Measurements from ENCODE around the gene SIAE.
"Not testable (repeated sequence)": the region's sequence is repeated elsewhere in the genome, so short reads cannot be mapped to it uniquely, and the experiment has no call there.

Gene SIAE

DNA sequence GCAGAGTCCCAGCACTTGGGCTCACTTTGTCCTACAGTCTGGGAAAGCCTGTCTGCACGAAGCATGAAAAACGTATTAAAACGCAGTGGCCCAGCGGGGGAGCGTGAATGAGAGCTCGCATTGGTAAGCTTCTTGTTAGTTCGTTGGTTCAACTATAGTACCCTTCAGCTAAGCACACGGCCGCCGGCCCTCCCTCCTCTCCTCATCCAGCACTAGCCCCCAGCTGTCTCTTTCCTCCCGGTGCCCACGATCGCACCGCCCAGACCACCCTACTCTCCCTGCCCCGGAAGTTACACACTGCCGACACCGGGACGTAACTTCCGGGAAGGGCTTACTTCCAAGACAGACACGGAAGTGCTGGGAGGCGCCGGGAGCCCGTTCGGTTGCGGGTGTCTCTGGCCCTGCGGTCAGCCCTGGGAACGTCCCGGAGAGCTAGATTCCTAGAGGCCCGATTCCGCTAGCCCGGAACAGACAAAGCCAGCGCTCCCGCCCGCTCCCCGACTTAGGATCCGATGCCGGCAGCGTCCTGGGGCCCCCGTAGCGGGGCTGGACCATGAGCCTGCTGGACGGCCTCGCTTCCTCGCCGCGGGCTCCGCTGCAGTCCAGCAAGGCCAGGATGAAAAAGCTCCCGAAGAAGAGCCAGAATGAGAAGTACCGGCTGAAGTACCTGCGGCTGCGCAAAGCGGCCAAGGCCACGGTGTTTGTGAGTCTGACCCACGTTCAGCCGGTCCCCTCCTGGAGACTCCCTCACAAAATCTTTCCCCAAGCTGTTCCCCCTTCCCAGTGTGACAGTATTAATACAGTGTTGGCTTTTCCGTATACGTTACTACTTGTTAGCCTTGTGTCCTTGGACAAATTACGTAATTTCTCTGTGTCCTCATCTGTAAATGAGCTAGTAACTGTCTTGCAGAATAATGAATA lies 50.7 kb downstream of the SIAE start, which contains the start of gene TBRG1:
Gene TBRG1, plus strand, starts transcription at position 334 of the 921 bp plus-strand sequence. Its CDS starts 220 bp downstream, at position 554.
- DNase-seq, result peak; percentile 4

DNA sequence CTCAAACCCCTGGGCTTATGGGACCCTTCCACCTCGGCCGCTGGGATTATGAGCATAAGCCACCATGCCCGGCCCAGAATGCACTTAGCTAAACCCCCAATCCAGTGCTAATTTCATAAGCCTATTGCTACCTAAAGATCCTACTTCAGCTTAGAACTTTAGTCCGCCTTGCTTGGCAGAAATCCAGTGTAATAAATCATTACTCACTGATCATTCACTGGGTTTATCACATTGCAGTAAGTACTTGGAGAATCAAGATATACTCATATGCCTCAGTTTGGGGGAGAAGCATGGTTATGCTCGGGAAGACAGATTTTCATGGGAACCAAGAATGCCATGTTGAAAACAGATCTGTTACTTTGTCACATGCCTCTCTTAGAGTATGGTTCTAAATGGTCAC lies 54.7 kb downstream of the SIAE start:
- no peak for DNase-seq

DNA sequence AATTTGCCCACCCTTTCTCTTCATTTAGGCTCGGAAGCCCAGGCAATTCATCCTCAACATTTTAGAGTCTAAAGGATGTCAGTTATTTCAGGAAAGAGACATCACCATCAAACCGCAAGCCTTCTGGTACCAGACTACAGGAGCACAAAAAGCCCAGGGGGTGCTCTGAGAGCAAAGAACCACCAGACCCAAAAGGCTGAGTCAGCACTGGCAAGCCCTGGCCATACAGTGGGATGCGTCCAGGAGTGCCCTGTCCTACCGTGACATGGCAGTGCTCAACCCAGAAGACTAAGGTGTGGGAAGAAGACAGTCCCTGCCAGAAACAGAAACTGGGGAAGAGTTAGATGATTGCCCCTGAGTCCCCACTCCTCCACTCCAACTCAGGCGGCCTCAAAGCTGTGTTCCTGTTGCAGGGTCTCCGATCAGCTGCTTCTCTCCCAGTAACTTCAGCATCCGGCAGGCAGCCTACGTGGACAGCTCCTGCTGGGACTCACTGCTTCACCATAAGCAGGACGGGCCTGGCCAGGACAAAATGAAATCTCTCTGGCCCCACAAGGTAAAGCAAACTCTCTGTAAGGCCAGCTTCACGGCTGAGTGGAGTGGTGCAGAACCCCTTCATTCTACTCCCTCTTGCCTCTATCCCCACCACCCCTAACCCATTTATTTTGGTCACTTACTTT lies 60.8 kb downstream of the SIAE start:
- no peak for DNase-seq

DNA sequence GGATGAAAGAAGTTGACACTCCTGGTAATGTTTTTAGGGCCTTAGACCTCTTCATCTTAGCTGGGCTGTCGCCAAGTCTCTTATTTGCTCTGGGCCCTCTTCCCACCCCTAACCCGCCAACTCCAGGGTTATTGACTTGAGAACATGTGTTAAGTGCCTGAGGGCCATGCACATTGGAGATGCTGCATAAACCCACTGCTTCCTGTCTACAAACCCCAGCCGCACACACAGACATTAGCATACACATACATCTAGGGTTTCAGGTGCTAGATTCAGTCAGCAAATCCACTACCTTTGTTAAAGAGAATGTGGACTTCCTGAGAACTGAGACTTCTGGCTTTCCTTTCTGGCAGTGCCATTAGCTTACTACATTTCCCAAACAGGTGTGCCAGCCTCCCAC lies 61.5 kb downstream of the SIAE start:
- no peak for DNase-seq

DNA sequence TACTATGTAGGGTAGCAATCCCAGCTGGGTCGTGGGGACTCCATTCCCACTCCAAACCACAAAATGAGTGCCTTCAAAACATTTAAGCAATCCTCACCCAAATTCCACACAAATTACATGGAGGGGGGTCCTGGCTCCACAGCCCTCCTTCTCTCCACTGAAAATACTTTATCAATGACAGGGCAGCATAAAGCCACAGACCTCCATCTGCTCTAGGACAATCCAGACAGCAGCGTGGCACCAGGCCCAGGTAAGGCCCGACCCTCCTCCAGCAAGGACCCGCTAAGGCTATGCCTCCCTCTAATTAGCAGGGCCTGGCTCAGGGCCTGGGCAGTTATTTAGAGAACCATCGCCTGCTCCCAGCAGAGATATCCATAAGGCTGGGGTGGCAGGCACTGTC lies 62.5 kb downstream of the SIAE start, which contains the start of gene PANX3:
Gene PANX3, plus strand, starts transcription at position 365 of the 400 bp plus-strand sequence. CDS start 129 bp downstream, outside the sequence.
- DNase-seq, result no peak

DNA sequence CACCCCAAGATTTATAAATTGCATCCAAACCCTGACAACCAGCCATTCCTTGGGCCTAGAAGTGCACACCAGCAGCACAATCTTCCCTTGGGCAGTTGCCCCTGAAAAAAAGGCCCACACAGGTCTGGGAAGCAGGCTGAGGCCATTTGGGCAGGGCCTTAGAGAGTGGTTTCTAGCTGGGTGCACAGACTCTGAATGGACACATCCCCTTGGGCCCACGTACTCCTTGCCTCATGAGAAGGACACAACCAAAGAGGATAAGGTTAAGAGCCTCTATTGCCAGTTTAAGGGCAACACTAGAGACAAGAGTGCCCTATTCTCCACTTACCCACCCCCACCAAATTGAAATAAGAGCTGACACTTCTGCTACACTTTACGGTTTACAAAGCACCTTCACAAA lies 63.2 kb downstream of the SIAE start:
- no peak for DNase-seq

- no peak for DNase-seq
Measured at GRCh38 chr11:124608147-124608546, 65.4 kb downstream of the SIAE start.

- DNase-seq, result no peak
Measured at GRCh38 chr11:124605719-124606118, 67.8 kb downstream of the SIAE start.

GRCh38 chr11:124602723-124603122 lies 70.8 kb downstream of the SIAE start:
- DNase-seq, result not testable (repeated sequence)

- DNase-seq, result peak; percentile 4
Measured at GRCh38 chr11:124602193-124602592, 71.3 kb downstream of the SIAE start.

DNA sequence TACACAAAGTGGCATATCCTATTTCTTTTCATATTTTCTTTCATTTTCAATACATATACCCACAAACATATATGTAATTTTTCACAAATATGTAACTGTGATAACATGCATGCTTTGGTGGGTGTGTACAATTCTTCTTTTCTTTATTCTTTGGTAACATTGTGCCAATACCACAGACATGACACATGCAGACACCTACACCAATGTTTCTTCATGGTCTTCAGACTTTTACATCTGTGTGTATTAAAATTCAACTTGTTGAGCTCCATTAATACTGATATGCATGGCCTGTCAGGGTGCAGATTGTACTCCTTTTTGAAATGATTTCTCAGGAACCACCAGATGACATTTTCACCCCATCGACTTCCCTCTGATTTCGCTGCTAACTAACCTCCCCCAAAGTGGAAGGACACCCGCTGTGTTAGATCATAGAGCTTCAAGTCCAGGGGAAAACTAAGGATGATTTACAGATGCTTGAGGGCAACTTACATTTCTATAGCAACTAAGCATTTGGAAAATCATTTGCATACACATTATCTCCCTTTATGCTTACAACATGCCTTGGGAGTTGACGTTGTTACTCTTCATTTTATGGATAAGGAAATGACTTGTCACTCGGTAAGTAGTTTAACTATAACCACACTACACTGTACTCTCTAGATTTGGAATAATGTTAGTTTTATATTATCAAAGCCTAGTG lies 72.8 kb downstream of the SIAE start:
- DNase-seq, result no peak

GRCh38 chr11:124597626-124598025 lies 75.9 kb downstream of the SIAE start:
- DNase-seq, result no peak

DNA sequence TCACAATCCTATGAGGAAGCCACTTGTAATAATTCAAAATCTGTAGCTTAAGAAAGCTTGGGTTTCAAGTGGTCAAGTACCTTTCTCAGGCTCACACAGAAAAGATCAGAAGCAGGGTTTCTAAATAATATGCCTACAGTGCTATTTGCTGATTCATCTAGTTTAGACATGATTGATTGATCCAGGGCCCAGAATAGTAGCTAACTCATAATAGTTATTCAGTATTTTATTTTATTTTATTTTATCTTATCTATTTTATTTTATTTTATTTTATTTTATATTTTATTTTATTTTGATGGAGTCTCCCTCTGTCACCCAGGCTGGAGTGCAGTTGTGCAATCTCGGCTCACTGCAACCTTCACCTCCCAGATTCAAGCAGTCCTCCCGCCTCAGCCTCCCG lies 78.2 kb downstream of the SIAE start:
- no peak for DNase-seq

DNA sequence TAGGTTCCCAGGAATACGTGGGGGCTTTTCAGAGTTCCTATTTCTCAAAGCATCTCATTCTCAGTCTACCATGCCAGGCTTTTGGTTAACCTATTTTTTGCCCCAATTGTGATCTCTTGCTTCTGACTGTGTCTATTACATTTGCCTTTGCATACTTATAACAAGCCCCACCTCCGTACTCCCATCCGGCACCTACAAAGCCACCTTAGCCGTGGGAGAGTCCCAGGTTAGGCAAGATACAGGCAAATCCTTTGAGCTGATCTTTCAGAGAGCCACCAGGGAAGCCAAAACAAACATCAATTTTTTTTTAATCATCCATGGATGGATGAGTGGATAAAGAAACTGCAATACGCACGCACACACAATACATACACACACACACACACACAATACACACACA lies 80.9 kb downstream of the SIAE start:
- DNase-seq, result no peak

- DNase-seq, result no peak
Measured at GRCh38 chr11:124591430-124591829, 82.1 kb downstream of the SIAE start.

- DNase-seq, result no peak
Measured at GRCh38 chr11:124586238-124586860, 87.2 kb downstream of the SIAE start.

GRCh38 chr11:124584681-124585372 lies 88.7 kb downstream of the SIAE start:
- DNase-seq, result no peak

- no peak for DNase-seq
Measured at GRCh38 chr11:124583781-124584180, 89.8 kb downstream of the SIAE start.
